ENCODE measurements around the gene PTBP2.

- TF ChIP-seq EP300 (IDR thresholded peaks at IDR 0.05; ENCODE audit: low read depth) (no peak), POLR2A (IDR thresholded peaks at IDR 0.05) (no peak)
Observed at GRCh38 chr1:96772349-96772748, 50.8 kb downstream of the PTBP2 start.

All from transverse colon (tissue), 1 donor.